Neural cell (in vitro differentiated cells): ENCODE measurements around the gene DPP10.

Experiments
- CTCF ChIP-seq: fragments of 450-650 bp; IDR thresholded peaks from 2 replicates; pipeline ENCODE4 v1.5.1; 2014; ENCODE audit warnings: antibody characterized with exemption, mild to moderate bottlenecking, moderate library complexity; ENCODE audit not compliant: poor library complexity, severe bottlenecking
- EZH2 ChIP-seq: fragments of 200-600, 300-800 bp; shearing (Covaris generic), sonication (generic); IDR thresholded peaks from 2 replicates; pipeline ENCODE4 v1.6.1; 2014; ENCODE audit warnings: antibody characterized with exemption, low read length, borderline replicate concordance, mild to moderate bottlenecking; ENCODE audit not compliant: insufficient read depth, poor library complexity, severe bottlenecking
- POLR2AphosphoS5 ChIP-seq: IDR thresholded peaks from 2 replicates; pipeline ENCODE4 v1.6.1; 2012
- SMC3 ChIP-seq: fragments of 450-650 bp; conservative IDR thresholded peaks from 2 replicates; pipeline ENCODE4 v1.6.1; 2014; ENCODE audit warnings: antibody characterized with exemption, mild to moderate bottlenecking, moderate library complexity; ENCODE audit not compliant: poor library complexity
- TAF1 ChIP-seq: IDR thresholded peaks from 2 replicates; pipeline ENCODE4 v1.6.1; 2012; ENCODE audit warnings: low read depth
- TF ChIP-seq, protein P1 (sequence below): IDR thresholded peaks from 2 replicates; pipeline ENCODE4 v1.6.1; 2012; ENCODE audit warnings: borderline replicate concordance

DNA sequence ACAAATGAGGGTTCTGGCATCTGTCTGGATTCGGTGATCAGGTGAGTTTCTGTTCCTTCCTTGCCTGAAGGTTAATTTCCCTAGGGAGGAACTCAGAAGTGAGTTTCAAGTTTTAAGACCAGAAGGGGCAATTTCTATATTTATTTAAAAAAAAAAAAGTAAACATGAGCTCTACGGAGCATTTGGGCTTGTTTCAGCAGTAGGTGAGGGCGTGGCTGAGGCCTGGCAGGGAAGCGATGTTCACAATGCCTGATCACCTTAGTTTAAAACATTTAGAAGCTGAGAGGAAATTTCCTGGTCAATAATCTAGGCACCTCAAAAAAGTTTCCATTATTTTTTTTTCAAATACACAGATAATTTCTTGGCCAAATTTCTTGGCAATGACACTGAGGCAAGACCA, 629.1 kb downstream of the DPP10 start:
- no peak for TF ChIP-seq TAF1
- no peak for TF ChIP-seq CTCF
- TF ChIP-seq SMC3, result no peak
- TF ChIP-seq EZH2, result no peak
- TF ChIP-seq POLR2AphosphoS5, result no peak
- TF ChIP-seq, protein P1, sequence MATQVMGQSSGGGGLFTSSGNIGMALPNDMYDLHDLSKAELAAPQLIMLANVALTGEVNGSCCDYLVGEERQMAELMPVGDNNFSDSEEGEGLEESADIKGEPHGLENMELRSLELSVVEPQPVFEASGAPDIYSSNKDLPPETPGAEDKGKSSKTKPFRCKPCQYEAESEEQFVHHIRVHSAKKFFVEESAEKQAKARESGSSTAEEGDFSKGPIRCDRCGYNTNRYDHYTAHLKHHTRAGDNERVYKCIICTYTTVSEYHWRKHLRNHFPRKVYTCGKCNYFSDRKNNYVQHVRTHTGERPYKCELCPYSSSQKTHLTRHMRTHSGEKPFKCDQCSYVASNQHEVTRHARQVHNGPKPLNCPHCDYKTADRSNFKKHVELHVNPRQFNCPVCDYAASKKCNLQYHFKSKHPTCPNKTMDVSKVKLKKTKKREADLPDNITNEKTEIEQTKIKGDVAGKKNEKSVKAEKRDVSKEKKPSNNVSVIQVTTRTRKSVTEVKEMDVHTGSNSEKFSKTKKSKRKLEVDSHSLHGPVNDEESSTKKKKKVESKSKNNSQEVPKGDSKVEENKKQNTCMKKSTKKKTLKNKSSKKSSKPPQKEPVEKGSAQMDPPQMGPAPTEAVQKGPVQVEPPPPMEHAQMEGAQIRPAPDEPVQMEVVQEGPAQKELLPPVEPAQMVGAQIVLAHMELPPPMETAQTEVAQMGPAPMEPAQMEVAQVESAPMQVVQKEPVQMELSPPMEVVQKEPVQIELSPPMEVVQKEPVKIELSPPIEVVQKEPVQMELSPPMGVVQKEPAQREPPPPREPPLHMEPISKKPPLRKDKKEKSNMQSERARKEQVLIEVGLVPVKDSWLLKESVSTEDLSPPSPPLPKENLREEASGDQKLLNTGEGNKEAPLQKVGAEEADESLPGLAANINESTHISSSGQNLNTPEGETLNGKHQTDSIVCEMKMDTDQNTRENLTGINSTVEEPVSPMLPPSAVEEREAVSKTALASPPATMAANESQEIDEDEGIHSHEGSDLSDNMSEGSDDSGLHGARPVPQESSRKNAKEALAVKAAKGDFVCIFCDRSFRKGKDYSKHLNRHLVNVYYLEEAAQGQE, result no peak
